Right renal pelvis (tissue), 4 donors: ENCODE results near the gene MRPL33. TPM values are rescaled to one million over a fixed set of nuclear protein-coding genes. Genes with fewer than 3 reads are reported as not detected.

Experiments
- DNase-seq, 4 donors: peaks; one replicate each; pipeline ENCODE4 v3.0.0-alpha.2; 2013; ENCODE audit warnings: low read depth in 4 of 4, low spot score in 3 of 4, missing footprints in 1 of 4
- polyA plus RNA-seq, 4 donors: library from polyadenylated mRNA; unstranded; fragments of 120-200 nt; gene quantifications; one replicate each; pipeline ENCODE4 v1.2.1, GENCODE V29; 2013; ENCODE audit not compliant: insufficient read length in 4 of 4

Gene MRPL33
- polyA plus RNA-seq, 4 donors: 140 to 167 (median 158) TPM

DNA sequence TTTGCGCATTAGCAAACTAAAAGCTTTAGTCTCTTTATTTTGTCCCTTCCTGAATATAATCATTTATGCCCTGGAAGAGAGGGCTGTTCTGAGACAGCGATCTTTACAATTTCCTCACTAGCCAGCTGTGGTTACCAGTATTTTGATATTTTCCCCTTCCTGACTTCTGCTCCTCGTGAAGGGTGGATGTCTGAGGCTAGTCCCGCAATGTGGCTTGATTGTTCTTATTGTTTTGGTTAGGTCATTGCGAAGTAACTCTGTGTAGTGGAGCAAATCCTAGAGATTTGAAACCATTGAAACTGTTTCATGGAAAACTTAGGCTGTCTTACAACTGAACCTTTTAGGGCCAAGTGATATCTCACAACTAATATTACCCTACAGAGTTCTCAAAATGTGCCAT, 2.4 kb downstream of the MRPL33 start:
- DNase-seq: no peak

DNA sequence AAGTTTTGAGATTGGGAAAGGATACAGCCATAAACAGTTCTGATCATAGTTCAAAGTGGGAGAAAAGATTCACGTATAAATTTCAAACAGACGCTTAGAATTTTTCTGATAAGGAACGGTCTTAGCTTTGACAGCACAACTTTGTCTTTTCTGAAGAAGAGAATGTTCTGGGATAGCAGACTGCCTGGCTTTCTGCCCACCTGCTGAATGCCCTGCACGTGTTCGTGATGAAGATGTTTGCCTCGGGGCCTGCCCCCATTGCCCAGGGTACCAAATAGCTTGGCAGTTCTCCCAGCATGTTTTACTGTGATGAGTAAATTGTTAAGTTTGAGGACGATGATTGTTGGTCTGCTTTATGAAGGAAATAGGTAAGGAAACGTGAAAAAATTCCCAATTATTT, 4.6 kb downstream of the MRPL33 start:
- DNase-seq: no peak

DNA sequence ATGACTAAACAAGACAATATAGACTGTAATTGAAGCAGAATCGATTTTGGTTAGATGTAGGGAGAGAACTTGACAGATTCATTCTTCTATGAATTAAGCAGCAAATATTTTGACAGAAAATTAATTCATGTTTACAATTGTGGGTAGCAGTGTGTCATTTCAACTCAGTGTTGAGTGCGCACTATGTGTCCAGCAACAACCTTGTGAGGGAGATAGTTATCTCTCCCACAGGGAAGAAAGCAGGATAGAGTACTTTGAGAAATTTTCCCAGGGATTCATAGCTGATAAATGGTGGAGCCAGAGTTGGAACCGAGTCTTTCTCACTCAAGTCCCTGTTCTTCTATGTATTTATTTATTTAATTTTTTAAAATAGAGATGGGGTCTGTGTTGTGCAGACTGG, 5.2 kb downstream of the MRPL33 start:
- no peak for DNase-seq

DNA sequence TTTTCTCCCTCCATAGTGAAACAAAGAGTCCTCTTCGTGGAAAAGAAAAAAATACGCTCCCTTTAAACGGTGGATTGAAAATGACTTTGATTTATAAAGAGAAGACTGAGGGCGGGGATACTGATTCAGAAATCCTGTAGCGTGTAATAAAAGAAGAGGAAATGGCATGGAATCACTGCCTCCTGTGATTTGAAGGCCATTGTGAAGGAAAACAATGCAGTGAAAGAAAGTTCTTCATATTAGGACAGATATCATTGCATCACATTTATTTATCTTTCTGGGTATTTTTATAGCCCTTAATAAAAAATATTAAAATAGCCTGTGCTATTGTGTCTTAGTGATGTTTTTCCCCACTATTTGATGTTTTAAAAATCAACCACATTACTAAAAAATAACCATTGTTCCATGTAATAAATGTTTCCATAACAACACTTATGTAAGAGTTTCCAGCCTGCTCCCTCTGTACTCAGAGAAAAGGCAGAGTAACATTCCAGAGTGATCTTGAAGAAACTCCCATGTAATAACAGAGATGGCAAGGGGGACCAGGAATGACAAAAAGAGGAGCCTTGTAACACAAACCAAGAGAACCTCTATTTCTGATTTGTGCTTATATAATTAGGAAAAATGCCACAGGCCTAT, 8.0 kb downstream of the MRPL33 start:
- DNase-seq: no peak

DNA sequence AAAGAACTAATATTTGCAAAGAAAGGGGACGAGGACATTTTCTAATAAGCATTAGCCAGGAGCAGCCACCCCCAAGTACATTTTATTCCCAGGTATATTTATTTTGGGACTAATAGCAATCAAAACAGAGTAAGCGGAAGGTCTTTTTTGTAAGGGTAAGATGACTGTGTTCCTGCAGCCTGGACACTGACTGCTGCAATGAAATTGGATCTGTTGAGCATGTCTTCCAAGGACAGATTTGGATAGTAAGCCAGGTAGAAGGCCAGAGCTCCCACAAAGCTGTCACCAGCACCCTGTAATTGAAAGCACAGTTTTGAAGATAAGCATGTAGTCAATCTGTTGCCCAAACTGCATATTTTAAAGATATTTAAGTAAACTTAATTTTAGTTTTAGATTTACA, 10.0 kb downstream of the MRPL33 start:
- no peak for DNase-seq

DNA sequence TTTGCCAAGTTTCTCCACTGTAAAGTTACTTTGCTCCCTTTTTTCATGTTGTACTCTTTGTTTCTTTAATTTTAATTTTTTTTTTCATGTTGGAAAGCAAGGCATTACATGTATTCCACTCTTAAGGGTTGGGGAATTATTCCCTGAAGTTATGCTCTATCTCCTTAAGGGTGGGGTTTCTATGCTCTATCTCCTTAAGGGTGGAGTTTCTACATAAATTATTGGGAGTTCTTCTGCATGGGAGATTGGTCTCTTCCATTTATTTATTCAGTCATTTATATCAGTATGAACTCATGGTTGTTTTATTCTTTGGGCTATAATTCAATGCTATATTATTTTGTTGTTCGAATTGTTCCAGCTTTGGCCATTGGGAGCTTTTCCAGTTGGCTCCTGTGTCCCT, 11.2 kb downstream of the MRPL33 start:
- DNase-seq: no peak

DNA sequence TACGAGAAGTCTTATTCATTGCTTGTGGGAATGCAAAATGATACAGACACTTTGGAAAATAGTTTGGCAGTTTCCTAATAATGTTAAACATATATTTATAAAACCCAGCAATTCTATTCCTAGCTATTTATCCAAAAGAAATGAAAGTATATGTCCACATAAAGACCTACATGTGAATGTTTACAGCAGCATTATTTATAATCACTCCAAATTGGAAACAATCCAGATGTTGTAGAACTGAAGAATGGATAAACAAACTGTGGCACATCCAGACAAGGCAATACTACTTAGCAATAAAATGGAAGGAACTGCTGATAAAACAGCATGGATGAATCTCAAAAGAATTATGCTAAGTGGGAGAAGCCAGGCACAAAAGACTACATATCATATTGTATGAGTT, 19.3 kb downstream of the MRPL33 start:
- no peak for DNase-seq

DNA sequence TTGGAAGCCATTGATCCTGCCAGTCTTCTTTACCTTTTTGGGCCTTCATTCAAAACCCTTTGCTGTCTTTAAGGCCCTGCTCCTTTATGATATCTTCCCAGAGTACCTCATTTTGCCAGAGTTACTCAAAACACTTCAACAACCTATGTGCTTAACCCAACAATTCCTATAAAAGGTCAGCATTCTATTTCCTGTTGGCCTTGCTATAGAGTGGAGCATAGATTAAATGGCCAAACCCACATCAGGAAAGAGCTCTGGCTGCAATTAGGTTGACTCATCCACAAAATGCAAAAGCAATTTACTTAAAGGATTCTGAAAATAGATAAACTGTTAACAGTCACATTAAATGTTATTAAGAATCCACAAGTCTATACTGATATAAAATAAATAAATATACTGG, 21.2 kb downstream of the MRPL33 start:
- no peak for DNase-seq

DNA sequence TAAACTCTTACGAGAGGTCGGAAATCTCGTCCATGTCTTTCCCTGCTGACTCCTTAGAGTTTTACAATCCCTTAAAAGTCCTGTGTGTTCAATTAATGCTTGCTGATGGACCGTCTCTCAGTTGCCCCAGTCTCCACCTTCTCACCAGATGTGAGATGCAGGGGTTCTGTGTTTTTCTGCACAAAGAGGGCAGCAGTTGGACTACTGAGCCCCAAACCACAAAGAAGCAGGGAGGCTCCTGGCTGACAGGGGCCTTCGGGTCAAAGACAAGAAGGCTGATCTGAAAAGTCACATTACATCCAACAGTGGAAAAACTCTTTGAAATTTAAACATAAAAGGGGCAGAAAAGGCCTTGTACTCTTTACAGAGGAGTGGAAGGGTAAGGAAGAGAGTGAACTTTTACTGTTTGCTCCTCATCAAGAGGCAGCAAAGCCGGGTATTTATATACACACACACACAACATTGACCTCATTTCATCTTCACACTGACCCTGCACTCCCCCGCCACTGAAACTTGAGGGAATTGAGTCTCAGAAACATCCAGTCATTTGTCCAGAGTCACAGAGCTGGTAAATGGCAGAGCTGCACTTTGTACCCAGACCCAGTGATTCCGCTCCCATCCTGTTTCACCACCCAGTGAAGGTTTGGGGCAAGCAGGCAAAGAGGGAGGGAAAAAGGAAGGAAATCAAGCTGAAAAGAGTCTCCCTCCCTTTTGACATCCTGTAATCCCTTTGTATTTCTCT, 23.7 kb downstream of the MRPL33 start:
- DNase-seq: no peak

DNA sequence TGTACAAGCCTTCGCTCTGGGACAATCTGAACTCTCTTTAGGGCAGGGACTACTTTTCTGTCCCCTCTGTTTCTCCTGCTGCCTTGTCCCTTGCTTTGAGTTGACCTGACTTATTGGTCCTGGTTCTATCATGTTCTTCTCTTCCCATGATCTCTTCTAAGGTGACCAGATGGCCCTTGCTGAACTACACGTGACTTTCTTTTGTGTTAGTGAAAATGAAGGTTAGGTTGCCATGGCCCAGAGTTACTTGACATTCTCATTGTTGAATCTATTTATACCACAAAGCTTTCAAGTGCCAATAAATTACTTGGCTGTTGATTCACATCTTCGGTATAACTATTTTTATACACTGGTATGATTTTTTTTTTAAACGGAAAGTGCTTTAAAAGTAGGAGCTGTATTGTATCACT, 24.4 kb downstream of the MRPL33 start:
- DNase-seq: no peak

DNA sequence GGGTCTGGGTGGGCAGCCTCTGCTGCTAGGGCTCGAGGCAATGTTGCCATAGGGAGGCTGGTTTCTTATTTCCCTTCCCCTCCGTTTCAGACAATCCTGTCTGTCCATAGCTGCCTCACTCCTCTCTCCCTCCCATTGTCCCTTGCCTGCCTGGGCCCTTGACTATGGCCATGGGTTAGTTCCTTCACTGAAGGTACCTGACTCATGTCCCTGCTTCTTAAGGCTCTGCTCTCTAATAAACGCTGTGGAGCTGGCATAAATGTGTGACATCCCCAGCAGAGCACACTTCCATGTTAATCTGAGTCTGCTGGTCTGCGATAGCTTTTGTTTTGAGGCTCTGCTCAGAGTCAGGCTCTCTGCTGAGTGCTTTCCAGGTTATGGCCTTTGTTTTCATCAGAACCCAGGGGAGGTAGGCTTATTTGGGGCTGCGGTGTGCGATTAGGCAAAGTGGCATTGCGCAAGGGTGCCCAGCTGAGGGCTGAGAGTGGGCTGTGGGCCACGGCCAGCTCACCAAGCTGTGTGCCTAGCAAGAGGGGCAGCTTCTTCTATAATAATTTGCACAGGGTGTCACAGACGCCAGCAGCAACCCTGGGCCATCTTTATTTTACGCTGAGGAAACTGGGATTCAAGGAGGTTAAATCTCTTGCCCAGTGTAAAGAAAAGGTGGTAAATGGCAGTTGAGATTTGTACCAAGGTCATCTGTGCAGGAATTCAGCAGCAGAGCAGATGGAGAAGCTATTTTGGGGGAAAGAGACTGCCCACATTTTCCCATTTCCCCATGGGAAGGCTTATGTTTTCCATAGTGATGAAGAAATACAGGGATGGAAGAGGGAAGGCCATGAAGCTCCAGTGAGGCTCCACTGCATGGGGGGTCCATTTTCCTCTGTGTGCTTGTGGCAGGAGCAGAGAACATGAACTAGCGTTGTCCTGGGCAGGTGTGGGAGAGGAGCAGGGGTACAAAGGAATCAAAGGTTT, 25.6 kb downstream of the MRPL33 start:
- DNase-seq: no peak

DNA sequence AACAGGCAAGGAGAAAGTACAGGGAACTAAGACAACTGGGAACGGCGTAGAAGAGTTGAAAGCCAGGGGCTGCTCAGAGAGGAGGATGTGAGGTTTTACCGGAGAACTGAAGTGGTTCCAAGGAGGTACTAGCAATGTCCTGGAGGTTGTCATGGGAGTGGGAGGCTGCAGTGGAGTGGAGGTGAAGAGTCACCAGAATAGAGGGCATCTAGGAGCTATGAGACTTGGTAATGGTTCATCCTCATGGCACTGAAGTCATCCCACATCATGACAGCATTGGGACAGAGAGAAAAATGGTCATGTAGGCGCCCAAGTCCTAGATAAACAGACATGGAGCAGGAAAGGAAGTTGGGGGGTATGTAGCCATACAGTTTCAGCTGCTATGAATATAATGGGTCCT, 26.3 kb downstream of the MRPL33 start:
- DNase-seq: no peak

DNA sequence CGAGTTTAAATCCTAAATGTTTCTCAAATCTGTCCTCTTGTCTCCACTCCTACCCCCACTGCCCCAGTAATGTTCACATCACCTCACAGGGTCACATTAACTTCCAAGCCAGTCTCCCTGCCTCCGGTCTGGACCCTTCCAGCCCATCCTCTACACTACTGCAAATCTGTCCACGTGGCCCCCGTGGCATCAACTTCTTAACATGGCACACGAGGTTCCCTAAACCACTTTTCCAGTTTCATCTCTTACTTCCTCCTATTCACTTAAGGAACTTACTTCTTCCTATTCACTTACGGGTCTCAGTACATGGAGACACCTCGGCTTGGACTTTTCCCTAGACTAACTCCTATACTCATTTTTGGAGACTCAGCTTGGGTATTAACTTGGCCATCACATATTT, 27.0 kb downstream of the MRPL33 start:
- no peak for DNase-seq

DNA sequence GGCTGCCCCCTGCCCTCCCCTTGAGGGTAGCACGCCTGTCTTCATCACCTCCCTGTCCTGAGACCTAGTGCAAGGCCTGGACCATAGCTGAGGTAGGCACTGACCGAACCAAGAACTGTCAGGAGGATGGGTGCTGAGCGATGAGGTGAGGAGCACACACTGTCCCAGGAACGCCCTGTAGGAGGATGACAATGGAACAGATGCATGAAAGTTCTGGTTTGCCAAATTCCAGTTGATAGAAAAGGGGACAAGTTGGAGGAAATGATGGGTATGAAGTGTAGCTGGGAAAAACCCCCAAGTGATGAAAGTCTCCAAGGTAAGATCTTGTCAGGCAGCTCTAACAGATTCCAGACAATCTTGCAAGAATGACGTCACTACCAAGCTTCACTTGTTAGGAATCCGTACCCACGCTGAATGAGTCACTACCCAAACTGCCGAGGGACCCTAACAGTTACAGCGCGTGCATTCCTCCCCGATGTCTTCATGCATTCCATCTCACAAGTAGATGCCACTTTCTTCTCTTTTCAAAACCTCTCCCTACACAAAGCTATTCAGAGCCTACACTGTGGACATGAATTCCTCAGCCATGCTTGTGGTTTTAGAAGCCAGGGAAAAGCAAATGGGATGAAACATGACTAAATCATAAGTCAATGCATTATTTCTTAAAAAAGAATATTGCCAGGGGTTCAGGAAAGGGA, 27.6 kb downstream of the MRPL33 start:
- DNase-seq: no peak

DNA sequence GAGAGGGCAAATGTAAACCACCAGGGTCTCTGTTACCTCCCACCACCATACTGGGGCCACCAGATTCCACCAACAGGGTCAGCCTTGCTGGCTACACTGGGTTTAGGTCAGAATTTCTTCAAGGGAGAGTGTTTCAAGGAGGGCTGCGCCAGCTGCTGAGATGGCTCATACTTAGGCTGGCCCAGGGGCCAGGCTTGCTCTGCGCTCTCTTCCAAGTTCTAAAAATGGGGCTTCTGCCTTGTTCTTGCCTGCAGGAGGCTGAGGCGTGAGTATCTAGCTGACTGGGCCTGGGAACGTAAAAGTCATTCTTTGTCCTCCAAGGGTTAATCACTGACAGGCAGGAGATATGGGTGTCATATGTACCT, 28.1 kb downstream of the MRPL33 start:
- no peak for DNase-seq

DNA sequence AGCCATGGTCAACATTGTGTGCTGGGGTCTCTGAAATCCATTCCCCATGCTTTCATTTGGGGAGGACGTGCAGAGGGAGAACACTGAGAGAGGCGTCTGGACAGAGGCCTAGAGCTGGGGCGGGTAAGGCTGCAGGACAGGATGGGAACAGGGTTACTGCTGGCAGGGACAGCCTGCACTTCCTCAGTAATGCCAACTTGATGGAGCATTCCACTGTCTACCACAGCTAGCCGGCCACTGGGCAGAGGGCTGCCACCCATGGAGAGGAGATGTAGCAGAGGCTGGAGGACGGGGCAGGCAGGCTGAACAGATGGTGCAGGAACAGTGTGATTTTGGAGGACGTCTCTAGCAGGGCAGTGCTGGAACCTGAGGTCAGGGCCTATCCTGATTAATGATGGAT, 29.3 kb downstream of the MRPL33 start:
- no peak for DNase-seq

DNA sequence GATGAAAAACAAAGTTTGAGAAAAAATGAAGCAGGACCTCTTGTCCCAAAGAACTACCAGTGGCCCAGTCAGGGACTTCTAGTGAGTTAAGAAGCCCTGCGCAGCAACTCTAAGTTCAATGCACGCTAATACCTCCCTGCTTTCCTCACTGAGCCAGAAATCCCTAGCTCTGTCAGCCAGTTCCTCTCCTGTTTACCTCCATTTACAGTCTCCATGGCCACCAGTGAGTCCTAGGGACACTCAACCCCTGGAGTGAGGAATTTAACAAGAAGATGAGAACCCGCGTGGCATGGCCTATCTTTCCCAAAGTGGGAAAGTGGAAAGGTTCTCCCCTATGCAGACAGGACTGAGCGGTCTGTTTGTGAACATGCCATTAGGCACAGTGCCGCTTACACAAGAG, 31.0 kb downstream of the MRPL33 start:
- DNase-seq: no peak

DNA sequence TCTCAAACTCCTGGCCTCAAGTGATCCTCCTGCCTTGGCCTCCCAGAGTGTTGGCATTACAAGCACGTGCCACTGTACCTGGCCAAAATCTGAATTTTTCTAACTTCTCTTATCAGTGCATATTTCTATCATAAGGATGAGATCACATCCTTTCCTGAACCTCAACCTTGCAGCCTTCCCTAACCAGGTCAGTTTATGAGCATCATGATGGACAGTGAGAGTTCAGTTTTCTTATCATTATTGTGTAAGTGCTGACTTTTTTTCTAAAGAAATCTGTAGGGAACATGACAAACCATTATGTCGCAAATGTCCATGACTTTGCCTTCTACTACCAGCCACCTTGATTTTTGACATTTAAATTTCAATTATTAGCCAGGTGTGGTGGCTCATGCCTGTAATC, 31.5 kb downstream of the MRPL33 start:
- DNase-seq: no peak

DNA sequence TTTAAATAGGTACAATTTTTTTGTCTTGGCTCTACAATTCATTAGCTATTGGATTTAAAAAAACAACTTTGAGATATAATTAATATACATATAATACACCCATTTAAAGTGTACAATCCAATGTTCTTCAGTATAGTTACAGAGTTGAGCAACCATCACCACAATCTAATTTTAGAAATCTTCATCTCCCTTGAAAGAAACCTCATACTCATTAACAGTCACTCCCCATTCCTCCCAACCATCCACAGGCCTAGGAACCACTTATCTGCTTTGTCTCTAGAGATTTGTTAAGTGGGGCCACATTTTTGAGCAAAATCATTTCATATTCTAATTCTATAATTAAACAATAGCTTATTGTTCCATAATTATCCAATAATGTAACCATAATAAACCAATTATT, 32.6 kb downstream of the MRPL33 start:
- no peak for DNase-seq

DNA sequence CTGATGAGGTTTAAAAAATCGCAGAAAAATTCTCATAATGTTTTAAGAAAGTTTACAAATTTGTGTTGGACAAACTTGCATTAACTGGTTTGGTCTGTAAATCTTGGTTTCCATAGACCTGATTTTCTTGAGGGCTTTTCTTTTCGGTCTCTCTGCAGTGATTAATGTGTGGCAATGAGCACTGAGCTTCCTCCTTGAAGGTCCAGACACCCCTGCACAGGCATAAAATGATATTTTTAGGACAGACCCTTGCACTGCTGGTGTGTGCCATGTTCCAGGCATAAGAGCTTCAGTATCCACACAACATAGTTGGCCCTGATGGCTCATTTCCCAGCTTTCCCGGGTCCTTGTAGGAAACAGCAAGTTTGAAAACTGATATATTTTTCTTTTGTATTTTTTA, 33.7 kb downstream of the MRPL33 start:
- DNase-seq: no peak
